NOMO-1 treated with DMSO at 0.1 percent for 48 hours (cell line): ENCODE measurements around the gene MTHFSD.

ENCODE experiments used
- DNase-seq: peaks from one replicate; lab custom pipeline; 2025; ENCODE audit not compliant: unreplicated experiment; lab: John Stamatoyannopoulos, UW

MTHFSD gene

GRCh38 chr16:86555704-86556075 is 655 bp upstream of the MTHFSD start:
- no peak for DNase-seq

GRCh38 chr16:86554599-86554916 is 477 bp downstream of the MTHFSD start:
- DNase-seq: no peak

GRCh38 chr16:86553356-86553755 is 1.7 kb downstream of the MTHFSD start:
- no peak for DNase-seq

DNA sequence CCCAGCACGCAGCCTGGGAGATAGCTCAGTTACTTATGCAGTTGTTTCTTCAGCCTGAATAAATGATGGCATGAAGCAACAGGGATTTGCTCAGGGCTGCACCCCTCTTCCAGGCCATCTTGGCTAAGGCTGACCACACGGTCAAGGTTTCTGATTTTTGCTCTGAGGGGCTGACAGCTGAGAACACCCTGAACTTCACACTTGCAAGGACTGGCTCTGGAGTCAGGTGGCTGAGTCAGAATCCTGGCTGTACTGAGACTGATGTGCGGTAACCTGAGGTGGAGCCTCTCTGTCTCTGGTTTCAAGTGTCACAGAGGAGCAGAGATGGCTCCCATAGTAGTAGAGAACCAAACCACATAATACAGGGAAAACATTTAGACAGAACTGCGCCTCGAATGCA is 4.8 kb downstream of the MTHFSD start:
- no peak for DNase-seq

DNA sequence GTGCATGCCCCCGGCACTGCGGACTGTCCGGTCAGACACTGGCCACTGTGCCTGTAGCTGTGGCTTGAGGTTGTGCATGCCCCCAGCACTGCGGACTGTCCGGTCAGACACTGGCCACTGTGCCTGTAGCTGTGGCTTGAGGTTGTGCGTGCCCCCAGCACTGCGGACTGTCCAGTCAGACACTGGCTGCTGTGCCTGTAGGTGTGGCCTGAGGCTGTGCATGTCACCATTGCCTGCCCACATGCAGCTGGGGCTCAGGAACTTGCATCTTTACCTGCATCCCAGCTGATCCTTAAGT is 5.2 kb downstream of the MTHFSD start:
- DNase-seq: no peak

DNA sequence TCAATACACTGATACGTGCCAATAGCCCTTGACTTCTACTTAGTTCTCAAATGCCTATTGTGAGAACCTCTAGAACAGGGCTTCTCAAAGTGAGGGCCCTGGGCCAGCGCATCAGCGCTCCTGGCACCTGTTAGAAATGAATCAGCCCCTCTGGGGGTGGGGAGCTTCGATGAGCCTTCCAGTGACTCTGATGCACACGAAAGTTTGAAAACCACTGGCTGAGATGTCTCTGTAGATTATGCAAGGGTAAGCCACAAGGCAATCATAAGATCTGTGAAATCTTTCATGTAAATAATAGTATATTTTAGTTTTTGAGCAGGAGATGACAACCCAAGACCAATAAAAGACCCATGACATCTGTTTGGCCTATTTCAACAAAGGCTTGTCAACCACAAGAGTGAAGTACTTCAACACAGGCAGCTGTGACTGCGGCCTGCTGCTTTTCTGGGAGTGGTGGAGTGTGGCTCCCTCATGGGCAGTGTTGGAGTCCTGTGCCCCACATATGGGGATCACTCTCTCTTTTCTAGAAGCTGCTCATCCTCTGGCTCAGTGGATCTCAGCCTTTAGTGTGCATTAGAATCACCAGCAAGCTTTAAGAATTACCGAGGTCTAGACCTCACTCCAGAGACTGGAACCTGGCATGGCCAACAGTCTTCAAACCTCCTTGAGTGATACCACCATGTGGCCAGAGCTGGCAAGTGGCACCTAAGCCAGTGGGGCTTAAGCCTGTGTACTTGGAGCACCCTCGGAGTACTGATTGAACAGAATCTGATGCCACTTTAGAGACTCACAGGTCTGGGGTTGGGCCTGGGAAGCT is 5.8 kb downstream of the MTHFSD start:
- no peak for DNase-seq

DNA sequence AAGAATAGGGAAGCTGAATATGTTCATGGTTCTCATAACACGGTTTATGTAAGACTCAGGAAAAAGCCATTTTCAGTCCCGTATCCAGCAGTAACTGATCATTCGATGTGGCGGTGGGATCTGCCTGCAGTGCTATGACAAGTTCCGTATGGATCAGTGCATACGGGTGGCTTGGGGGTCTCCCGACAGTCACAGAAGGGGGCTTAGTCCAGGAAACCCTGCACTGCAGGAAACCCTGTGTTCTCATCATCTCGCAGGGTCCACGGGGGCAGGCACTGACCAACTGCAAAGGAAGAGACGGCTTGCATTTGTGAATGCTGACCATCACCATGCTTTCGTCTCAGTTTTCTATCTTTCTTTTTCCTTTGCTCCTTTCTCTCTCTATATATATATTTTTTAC is 7.7 kb downstream of the MTHFSD start:
- no peak for DNase-seq

GRCh38 chr16:86546638-86547013 is 8.4 kb downstream of the MTHFSD start:
- no peak for DNase-seq

- no peak for DNase-seq
Observed at GRCh38 chr16:86545954-86546637, 8.9 kb downstream of the MTHFSD start.

GRCh38 chr16:86545481-86545880 is 9.6 kb downstream of the MTHFSD start:
- no peak for DNase-seq

GRCh38 chr16:86542756-86543750 is 12.0 kb downstream of the MTHFSD start:
- DNase-seq: no peak

DNA sequence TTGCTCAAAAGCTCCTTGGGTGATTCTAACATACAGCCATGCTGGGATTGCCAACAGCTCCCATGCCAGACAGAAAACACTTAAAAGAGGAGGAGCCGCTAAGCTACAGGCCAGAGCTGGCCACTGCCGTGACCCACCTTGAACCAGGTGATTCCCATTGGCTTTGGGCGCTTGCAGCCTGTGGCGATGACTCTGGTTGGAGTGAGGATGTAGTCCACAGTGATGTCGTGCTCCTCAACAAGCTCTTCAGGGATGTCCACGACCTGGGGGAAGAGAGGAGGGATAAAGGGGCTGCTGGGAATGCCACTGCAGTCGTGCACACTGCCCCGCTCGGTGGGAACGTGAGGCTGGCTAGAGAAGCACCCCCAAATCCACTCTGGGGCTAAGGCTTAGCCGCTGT is 13.5 kb downstream of the MTHFSD start:
- no peak for DNase-seq

- no peak for DNase-seq
Observed at GRCh38 chr16:86540894-86541293, 14.1 kb downstream of the MTHFSD start.

- no peak for DNase-seq
Observed at GRCh38 chr16:86538196-86538780, 16.7 kb downstream of the MTHFSD start.

DNA sequence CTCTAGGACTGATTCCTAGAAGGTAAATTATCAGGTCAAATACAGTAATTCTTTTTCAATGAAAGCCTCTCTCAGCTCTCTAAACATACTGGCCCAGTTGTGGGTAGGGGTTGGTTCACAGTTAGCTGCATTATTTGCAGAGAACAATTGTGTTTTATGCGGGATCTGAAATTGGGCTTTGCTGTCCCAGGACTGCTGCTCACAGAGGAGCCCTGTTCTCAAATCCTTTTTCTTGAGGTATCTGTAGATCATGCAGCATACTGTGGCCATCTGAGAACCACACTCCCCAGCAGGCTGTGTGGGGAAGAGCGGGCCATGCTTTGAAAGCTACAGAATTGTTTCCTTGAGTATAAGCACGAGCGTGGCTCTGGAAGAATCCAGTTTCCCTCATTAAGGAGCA is 17.5 kb downstream of the MTHFSD start:
- DNase-seq: no peak

DNA sequence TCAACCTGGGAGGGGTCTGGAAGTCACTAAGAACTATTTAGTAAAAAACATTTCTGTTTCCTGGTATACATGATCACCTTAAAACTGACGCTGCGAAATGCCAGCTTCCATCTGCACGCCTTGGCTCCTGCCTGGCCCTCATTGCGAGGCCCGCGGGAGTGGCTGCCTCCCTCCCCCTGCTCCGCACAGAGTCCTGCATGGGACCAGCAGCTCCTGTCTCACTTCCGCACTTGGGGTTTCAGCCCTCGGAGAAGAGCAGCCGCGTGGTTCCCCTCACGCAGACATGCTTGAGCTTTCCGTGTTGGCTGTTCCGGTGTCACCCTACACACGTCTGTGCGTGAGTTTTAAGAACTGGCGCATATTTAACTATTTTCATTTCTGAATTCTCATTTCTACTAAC is 18.4 kb downstream of the MTHFSD start:
- DNase-seq: no peak

GRCh38 chr16:86534779-86535615 is 20.0 kb downstream of the MTHFSD start:
- DNase-seq: no peak

- no peak for DNase-seq
Observed at GRCh38 chr16:86533767-86534351, 21.2 kb downstream of the MTHFSD start.

DNA sequence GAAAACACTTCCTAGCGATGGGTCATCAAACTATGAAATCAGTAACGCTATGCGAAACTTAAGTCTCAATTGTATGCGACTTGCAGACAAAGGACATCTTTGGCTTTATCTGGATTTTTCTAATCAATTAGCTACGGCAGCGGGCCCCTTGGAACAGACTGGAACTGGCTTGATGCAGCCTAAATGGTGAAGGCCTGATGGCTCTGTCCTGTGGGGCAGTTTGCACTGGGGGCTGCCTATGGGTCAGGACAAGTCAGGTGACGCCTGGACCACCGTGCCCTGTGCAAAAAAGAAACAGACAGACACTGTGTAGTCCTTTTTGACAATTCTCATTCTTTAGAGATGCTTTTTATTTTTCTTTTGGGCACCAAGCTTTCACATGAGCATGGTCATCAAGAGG is 22.0 kb downstream of the MTHFSD start:
- DNase-seq: no peak

DNA sequence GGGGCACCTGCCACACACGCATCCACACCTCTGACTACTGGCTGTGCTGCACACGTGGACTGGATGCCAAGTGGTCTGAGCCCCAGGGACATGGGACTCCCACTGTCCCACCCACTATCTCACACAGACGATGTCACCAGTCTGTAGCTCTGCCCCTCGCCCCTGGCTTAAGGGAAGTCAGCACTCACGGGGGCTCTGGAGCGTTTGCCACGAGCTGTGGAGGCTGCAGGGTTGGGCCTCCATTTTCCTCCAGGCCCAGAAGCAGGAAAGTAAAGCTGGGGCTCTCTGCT is 22.6 kb downstream of the MTHFSD start:
- no peak for DNase-seq
